ENCODE data around the gene THSD4. TPM values are rescaled to one million over a fixed set of nuclear protein-coding genes. Genes with fewer than 3 reads are reported as not detected.

Gene THSD4
- total RNA-seq, 1 donor from 2014 or later, result 66.8 TPM

DNA sequence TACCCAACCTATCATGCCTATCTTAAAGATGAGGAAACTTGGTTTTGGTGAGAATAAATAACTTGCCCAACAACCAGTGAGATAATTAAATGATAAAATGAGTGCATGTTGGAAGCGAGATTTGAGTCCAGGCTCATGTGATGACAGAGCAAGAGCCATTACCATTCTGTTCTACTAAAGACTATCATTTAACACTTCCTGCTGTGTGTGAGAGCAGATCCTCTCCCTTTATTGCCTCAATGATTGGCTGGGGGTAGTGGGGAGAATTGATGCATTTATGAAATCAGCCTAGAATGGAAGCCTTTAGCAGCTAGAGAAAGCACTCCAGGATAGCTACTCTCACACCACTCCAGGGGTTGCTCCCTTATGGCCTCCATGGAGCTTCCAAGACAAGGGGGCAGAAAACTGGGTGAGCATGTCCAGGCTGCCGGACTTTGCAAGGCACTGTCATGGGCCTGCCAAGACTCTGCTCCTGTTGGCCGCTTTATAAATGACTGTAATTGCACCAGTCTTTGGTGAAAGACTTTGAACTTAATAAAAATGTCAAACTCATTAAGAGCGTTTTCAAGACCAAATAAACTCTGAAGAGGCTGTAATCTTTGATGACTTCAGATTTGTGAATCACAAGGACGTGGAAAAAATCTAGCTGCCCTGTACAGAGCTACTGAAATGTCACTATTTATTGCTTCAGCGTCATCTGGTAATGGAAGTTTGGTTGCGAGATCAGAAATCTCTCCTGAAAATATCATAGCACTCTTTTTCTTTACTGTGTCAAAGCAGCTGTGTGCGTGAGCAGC lies 486.0 kb downstream of the THSD4 start:
- TF ChIP-seq POLR2A (IDR thresholded peaks at IDR 0.05), result no peak
- TF ChIP-seq POLR2AphosphoS5 (IDR thresholded peaks at IDR 0.05; ENCODE audit: insufficient read depth in 1 of 2, low read depth in 1 of 2), result no peak
- TF ChIP-seq, protein P1, sequence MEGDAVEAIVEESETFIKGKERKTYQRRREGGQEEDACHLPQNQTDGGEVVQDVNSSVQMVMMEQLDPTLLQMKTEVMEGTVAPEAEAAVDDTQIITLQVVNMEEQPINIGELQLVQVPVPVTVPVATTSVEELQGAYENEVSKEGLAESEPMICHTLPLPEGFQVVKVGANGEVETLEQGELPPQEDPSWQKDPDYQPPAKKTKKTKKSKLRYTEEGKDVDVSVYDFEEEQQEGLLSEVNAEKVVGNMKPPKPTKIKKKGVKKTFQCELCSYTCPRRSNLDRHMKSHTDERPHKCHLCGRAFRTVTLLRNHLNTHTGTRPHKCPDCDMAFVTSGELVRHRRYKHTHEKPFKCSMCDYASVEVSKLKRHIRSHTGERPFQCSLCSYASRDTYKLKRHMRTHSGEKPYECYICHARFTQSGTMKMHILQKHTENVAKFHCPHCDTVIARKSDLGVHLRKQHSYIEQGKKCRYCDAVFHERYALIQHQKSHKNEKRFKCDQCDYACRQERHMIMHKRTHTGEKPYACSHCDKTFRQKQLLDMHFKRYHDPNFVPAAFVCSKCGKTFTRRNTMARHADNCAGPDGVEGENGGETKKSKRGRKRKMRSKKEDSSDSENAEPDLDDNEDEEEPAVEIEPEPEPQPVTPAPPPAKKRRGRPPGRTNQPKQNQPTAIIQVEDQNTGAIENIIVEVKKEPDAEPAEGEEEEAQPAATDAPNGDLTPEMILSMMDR (IDR thresholded peaks at IDR 0.05), result no peak
- Histone ChIP-seq H3K27ac (peak overlapping the region; percentile 50), H3K36me3 (no peaks in the 10 kb centered on the region), H3K9me3 (no peaks in the 10 kb centered on the region), H3K4me1 (peaks cover 48% of the 10 kb centered on the region), H3K27me3 (no peaks in the 10 kb centered on the region), H3K4me3 (no peak overlapping the region)
- DNase-seq (ENCODE audit: extremely low spot score in 2 of 2), result no peak
- intact Hi-C loops (cut with DNase I), result no loop called here

DNA sequence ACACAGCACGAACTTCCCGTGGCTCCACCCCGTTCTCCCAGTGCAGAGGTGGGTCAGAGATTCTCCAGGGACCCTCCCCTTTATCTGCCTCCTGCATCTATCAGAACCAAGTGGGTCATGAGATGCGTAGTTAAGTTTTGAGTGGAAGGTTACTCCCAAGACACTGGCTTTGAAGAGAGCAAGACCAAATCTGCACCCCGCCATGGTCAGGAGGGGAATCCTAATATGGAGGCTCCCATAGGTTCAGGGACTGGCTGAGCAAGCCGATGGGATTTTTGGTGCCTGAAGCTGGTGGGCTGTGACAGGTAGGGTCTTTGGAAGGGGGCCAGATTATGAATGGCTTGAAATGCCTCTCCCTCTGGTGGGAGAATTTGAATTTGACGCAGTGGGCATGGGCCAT lies 488.1 kb downstream of the THSD4 start:
- no peaks in the 10 kb centered on the region for H3K9me3 ChIP-seq
- no peaks in the 10 kb centered on the region for H3K36me3 ChIP-seq
- H3K4me3 ChIP-seq, result no peak overlapping the region
- peaks cover 30% of the 10 kb centered on the region for H3K4me1 ChIP-seq
- H3K27me3 ChIP-seq, result no peaks in the 10 kb centered on the region
- TF ChIP-seq POLR2AphosphoS5 (IDR thresholded peaks at IDR 0.05; ENCODE audit: insufficient read depth in 1 of 2, low read depth in 1 of 2) (no peak), POLR2A (IDR thresholded peaks at IDR 0.05) (no peak)
- TF ChIP-seq, protein P1 (IDR thresholded peaks at IDR 0.05), result no peak
- no peak for DNase-seq (ENCODE audit: extremely low spot score in 2 of 2)
- intact Hi-C loops (cut with DNase I), result no loop called here
- no peak overlapping the region for H3K27ac ChIP-seq

DNA sequence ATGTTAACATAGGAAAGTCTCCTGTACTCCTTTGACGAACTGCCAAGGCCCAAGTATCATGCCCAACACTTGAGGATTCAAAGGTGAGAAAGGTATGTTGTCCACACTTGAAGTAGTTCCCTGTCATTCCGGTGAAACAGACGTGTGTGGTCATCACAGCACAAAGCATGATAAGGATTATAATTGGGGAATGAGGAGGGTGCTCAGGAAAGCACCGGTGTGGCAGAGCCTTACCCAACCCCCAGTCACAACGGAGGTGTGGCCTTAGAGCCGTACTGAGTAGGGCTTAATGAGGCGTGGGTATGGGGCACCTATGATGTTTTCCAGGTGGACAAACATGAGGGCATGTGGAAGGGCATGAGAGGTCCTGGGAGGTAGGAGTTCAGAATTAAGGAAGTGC lies 492.1 kb downstream of the THSD4 start:
- Histone ChIP-seq H3K9me3 (no peaks in the 10 kb centered on the region), H3K36me3 (no peaks in the 10 kb centered on the region), H3K27me3 (no peaks in the 10 kb centered on the region), H3K27ac (no peak overlapping the region), H3K4me1 (peaks cover 37% of the 10 kb centered on the region), H3K4me3 (no peak overlapping the region)
- DNase-seq (ENCODE audit: extremely low spot score in 2 of 2), result no peak
- no peak for TF ChIP-seq POLR2AphosphoS5 (IDR thresholded peaks at IDR 0.05; ENCODE audit: insufficient read depth in 1 of 2, low read depth in 1 of 2)
- TF ChIP-seq POLR2A (IDR thresholded peaks at IDR 0.05), result no peak
- TF ChIP-seq, protein P1 (IDR thresholded peaks at IDR 0.05), result no peak
- intact Hi-C loops (cut with DNase I), result no loop called here

DNA sequence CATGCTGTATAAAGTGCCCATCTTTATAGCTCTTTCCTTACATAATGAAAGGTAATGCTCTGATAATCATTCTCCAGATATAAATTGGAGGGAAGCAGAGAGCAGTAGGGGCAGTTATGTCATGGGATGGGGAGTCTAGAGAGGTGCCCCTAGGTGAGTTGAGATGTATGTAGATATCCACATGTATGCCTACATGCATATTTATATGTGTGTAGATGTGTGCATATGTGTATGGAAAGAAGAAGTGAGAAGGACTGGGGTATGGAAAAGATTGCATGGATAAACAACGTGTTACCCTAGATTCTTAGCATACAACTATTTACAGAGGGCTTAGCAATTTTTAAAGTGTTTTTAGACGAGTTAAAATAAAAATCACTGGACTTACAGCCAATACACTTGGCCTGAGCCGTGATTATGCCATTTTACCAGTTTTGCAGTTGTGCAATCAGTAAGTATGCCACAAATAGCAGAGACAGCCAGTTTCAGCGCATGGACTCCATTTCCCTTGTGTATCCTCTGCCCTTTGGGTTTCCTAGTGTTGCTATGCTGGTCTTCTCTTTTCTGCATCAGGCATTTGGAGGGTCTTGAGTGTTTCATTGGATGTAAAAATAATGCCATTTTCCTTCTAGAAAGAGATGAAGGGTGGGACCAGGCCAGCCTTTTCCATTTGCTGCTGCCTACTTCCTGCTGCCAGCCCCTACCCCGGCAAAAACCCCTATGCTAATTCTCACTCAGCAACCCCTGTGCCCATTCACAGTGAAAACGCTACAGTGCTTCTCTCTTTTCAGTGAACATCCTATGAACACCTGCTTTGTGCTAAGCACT lies 495.7 kb downstream of the THSD4 start:
- H3K4me1 ChIP-seq, result peaks cover 43% of the 10 kb centered on the region
- no peak overlapping the region for H3K4me3 ChIP-seq
- peak overlapping the region; percentile 2 for H3K27ac ChIP-seq
- DNase-seq (ENCODE audit: extremely low spot score in 2 of 2), result no peak
- TF ChIP-seq POLR2AphosphoS5 (IDR thresholded peaks at IDR 0.05; ENCODE audit: insufficient read depth in 1 of 2, low read depth in 1 of 2) (no peak), POLR2A (IDR thresholded peaks at IDR 0.05) (no peak)
- TF ChIP-seq, protein P1 (IDR thresholded peaks at IDR 0.05), result no peak
- H3K9me3 ChIP-seq, result no peaks in the 10 kb centered on the region
- H3K36me3 ChIP-seq, result no peaks in the 10 kb centered on the region
- intact Hi-C loops (cut with DNase I), result no loop called here
- H3K27me3 ChIP-seq, result no peaks in the 10 kb centered on the region
